SU-DHL-6 (cell line): Measurements from ENCODE around the gene IL12RB2.

Experiments
- EZH2phosphoT487 ChIP-seq: fragments of 200-600 bp; sonication (generic), shearing (Covaris generic); conservative IDR thresholded peaks from 2 replicates; pipeline ENCODE4 v1.6.1; 2018; ENCODE audit warnings: mild to moderate bottlenecking, antibody characterized with exemption, low read length, moderate library complexity, mixed read lengths
- TF ChIP-seq, protein P1 (sequence below): fragments of 200-600 bp; sonication (generic); IDR thresholded peaks from one replicate; pipeline ENCODE4 v1.5.1; 2017; ENCODE audit warnings: antibody characterized with exemption, mild to moderate bottlenecking, low read length, moderate library complexity; ENCODE audit not compliant: insufficient read depth, poor library complexity, severe bottlenecking

DNA sequence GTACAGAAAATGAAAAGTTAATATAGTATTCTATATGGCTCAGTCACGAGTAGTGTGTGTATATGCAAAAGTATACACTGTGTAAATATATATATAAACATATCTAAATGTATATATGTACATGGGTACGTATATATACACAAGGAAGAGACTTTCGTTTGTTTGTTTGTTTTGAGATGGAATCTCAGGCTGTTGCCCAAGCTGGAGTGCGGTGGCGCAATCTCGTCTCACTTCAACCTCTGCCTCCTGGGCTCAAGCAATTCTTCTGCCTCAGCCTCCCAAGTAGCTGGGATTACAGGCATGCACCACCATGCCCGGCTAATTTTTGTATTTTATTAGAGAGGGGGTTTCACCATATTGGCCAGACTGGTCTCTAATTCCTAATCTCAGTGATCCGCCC, 16.4 kb downstream of the IL12RB2 start:
- TF ChIP-seq, protein P1, sequence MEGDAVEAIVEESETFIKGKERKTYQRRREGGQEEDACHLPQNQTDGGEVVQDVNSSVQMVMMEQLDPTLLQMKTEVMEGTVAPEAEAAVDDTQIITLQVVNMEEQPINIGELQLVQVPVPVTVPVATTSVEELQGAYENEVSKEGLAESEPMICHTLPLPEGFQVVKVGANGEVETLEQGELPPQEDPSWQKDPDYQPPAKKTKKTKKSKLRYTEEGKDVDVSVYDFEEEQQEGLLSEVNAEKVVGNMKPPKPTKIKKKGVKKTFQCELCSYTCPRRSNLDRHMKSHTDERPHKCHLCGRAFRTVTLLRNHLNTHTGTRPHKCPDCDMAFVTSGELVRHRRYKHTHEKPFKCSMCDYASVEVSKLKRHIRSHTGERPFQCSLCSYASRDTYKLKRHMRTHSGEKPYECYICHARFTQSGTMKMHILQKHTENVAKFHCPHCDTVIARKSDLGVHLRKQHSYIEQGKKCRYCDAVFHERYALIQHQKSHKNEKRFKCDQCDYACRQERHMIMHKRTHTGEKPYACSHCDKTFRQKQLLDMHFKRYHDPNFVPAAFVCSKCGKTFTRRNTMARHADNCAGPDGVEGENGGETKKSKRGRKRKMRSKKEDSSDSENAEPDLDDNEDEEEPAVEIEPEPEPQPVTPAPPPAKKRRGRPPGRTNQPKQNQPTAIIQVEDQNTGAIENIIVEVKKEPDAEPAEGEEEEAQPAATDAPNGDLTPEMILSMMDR = no peak
- no peak for TF ChIP-seq EZH2phosphoT487
